ENCODE data around the gene CSRNP3.

Gene CSRNP3

DNA sequence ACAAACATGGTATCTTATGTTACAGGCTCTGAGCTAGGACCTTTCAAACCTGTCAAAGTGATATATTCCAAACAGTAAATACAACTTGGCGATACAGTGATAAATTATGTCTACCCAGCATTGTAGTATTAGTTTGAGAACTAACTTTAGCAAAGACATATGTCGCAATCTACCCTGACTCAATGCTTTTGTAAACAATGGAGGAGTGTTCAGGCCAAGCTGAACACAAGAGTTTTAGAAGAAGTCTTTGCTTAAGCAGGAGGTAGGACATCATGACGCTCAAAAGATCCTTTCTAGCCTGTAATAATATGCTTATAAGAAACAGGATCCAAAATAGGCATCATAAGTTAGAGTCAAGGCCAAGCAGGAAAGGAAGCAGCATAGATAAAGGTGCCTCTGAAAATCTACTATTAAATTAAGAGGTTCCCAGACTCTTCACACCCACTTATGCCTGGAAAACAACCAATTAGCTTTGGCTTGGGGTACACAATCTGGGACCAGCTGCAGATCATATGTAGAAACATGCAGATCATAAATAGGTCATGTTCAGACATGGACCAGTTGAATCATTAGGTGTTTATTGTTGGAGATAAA is 132.5 kb downstream of the CSRNP3 start:
- no peak overlapping the region for H3K27ac Mint-ChIP-seq
- no peaks in the 10 kb centered on the region for H3K4me1 Mint-ChIP-seq (ENCODE audit: low read depth)
- H3K4me3 Mint-ChIP-seq: no peak overlapping the region
- H3K36me3 Mint-ChIP-seq (ENCODE audit: low read depth): no peaks in the 10 kb centered on the region
- H3K9me3 Mint-ChIP-seq: no peaks in the 10 kb centered on the region
- H3K27me3 Mint-ChIP-seq (ENCODE audit: low read depth): no peaks in the 10 kb centered on the region

DNA sequence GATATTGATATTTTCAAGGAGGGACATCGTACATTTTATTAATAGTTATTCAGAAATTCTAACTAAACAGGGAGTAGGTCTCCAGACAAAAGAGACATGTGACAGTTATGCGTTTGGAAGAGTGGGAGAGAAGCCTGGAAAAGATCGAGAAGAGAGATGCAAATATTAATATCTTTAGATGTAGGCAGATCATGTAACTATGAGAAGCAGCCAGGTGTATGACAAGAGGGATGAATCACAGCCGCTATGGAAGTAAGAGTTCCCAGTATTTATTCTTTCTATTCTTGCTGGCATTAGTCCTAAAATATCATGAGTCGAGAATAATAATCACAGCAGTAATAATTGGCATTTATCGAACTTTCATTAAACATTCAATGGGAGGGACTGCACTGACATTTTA is 140.2 kb downstream of the CSRNP3 start:
- no peaks in the 10 kb centered on the region for H3K9me3 Mint-ChIP-seq
- no peaks in the 10 kb centered on the region for H3K4me1 Mint-ChIP-seq (ENCODE audit: low read depth)
- no peaks in the 10 kb centered on the region for H3K27me3 Mint-ChIP-seq (ENCODE audit: low read depth)
- no peak overlapping the region for H3K4me3 Mint-ChIP-seq
- H3K27ac Mint-ChIP-seq: no peak overlapping the region
- H3K36me3 Mint-ChIP-seq (ENCODE audit: low read depth): no peaks in the 10 kb centered on the region

DNA sequence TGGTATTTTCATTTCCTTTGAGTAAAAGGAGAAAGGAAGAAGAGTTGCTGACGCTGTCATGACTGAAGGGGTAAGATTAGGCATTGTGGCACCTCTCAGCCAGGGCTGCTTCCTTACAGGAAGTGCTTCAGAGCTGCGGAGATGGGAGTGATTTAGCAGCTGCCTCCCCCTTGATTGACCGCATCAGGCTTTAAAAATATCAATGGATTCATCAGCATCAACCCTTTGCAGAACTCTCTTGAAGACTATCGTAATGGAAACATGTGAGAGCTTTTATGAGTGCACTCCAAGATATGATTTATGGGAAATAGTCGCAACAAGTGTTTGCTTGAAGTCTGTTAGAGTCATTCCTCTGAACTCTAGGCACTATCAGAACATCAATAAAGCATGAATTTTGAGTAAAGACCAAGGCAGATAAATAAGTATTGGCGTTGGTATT is 141.1 kb downstream of the CSRNP3 start:
- H3K4me1 Mint-ChIP-seq (ENCODE audit: low read depth): no peaks in the 10 kb centered on the region
- H3K27ac Mint-ChIP-seq: no peak overlapping the region
- no peak overlapping the region for H3K4me3 Mint-ChIP-seq
- H3K9me3 Mint-ChIP-seq: no peaks in the 10 kb centered on the region
- H3K27me3 Mint-ChIP-seq (ENCODE audit: low read depth): no peaks in the 10 kb centered on the region
- H3K36me3 Mint-ChIP-seq (ENCODE audit: low read depth): no peaks in the 10 kb centered on the region

DNA sequence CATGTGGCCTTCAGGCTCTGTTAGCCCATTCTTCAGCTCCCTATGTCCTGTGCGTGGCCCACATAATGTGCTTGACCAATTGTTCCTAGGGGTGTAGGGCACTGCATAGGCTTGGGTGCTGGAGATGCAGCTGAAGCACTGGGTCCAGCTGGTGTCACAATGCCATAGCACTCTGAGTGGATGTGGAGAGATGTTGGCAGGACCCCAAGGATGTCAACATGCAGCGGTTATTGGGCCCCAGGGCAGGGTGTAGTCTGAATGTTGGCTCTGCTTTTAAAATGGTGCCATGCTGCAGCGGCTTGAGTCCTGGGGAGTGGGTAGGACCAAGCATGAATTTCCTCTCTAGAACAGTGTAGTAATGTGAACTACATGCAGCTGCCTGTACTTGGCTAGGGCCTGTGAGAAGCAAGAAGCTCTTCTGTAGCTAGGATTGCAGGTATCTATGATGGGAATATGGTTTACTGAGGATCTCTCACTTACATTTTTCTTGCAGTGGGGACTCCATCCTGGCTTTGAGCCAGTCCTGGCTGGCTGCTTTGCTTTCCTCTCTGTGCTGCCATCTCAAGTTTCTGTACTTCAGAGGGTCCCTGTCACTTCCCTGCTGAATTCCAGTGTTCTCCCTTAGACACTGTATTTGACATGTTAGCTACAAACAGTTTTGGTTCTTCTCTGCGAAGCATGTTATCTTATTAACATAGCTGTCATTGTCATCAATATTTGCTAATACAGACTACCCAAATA is 148.4 kb downstream of the CSRNP3 start:
- Mint-ChIP-seq H3K27ac (no peak overlapping the region), H3K4me1 (ENCODE audit: low read depth) (no peaks in the 10 kb centered on the region), H3K9me3 (no peaks in the 10 kb centered on the region), H3K27me3 (ENCODE audit: low read depth) (no peaks in the 10 kb centered on the region), H3K4me3 (no peak overlapping the region), H3K36me3 (ENCODE audit: low read depth) (no peaks in the 10 kb centered on the region)

DNA sequence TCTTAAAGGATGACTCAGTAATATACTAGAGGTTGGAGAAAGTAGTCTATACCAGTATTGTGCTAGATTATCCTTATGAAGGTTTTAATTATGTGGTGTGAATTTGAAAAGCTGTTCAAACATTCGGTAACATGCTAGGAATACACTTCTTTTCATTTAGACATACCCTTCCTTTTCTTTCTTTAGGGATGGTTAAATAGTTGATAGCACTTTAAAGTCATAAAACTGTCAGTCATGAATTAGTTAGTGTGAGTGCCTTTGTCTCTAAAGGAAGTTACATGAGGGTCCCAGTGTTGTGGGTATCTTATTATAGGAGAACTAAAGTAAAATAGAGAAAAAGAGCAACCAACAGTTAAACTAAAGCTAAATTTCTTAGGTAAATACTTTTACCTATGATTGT is 149.3 kb downstream of the CSRNP3 start:
- Mint-ChIP-seq H3K36me3 (ENCODE audit: low read depth) (no peaks in the 10 kb centered on the region), H3K27me3 (ENCODE audit: low read depth) (no peaks in the 10 kb centered on the region), H3K4me3 (no peak overlapping the region)

DNA sequence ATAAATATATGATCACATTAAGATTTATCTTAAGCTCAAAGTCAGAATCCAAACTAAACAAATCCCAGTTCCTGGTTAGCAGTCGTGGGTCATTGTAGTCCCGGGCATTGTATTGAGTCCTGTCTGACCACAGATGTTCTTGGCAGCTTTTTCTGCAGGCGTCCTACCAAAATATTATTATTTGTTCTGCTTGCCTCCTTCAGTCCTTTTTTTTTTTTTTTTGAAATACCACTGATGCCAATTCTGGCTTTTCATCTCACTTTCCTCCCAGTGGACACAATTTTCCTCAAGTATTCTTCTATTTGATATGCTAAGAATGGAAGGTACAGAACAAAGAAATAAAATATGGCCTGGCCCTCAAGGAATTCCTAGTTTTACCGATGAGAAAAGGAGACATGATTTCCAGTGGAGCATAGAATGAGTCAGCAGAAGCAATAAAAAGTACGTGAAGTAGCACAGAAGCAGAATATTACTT is 151.6 kb downstream of the CSRNP3 start:
- Mint-ChIP-seq H3K27me3 (ENCODE audit: low read depth) (no peaks in the 10 kb centered on the region), H3K9me3 (no peaks in the 10 kb centered on the region), H3K4me1 (ENCODE audit: low read depth) (no peaks in the 10 kb centered on the region), H3K27ac (no peak overlapping the region), H3K4me3 (no peak overlapping the region), H3K36me3 (ENCODE audit: low read depth) (no peaks in the 10 kb centered on the region)

More for the DNA sequence above, 149.3 kb downstream of the CSRNP3 start:
- Mint-ChIP-seq H3K4me1 (ENCODE audit: low read depth) (no peaks in the 10 kb centered on the region), H3K9me3 (no peaks in the 10 kb centered on the region), H3K27ac (no peak overlapping the region)

DNA sequence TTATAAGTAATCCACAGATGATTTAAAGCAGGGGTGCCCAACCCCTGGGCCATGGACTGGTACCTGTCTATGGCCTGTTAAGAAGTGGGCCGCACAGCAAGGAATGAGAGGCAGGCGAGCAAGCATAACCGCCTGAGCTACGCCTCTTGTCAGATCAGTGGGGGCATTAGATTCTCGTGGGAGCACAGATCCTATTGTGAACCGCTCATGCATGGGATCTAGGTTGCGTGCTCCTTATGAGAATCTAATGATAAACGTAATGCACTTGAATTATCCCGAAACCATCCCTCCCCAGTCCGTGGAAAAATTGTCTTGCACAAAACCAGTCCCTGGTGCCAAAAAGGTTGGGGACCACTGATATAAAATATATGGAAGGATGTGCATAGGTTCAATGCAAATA is 153.7 kb downstream of the CSRNP3 start:
- Mint-ChIP-seq H3K27me3 (ENCODE audit: low read depth) (no peaks in the 10 kb centered on the region), H3K36me3 (ENCODE audit: low read depth) (no peaks in the 10 kb centered on the region), H3K27ac (no peak overlapping the region), H3K9me3 (no peaks in the 10 kb centered on the region), H3K4me1 (ENCODE audit: low read depth) (no peaks in the 10 kb centered on the region), H3K4me3 (no peak overlapping the region)

DNA sequence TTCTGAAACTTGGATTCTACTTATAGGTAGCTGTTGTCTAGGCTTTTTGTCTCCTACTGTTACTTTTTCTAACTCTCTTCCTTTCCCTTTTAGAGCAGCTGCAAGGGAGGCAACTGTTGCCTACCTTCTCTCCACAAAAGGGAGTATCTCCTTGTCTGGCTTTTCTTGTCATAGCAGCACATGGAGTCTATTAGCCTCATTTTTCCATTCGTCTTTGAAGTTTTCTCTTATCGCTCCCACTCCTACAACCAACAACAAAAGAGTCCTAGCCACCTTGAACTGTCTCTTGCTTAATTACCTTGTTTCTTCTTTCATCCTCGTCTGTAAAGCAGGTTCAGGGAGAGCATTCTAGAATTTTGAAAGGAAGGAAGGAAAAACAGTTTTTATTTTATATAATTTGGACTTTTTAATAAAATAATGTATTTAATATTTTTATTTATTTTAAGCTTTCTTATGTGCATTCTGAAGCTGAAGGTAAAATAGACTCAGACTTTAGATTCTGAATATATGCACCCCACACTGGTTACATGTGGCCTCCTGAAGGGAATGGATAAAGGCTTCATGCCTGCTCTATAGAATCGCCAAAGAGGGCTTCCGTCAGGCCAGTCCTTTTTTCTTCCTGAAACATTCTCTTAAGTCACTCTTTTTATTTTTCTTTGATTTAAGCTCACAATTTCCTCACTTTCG is 154.4 kb downstream of the CSRNP3 start:
- H3K9me3 Mint-ChIP-seq: no peaks in the 10 kb centered on the region
- no peak overlapping the region for H3K27ac Mint-ChIP-seq

DNA sequence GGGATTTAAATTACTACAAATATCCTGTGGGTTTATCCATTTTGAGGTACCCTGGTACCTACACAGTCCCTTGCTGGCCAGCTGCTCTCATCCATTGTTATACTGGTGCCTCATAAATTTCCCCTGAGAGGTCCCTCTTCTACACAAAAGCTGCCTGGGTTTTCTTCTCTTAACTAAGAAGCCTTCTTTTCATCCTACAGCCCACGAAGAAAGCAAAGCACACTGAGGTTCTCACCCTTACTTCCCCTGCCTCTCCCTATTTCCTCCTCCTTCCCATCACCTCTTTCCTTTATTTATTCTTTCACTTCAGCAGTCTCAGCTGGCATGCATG is 154.9 kb downstream of the CSRNP3 start:
- no peaks in the 10 kb centered on the region for H3K27me3 Mint-ChIP-seq (ENCODE audit: low read depth)
- H3K9me3 Mint-ChIP-seq: no peaks in the 10 kb centered on the region
- H3K4me3 Mint-ChIP-seq: no peak overlapping the region
- H3K27ac Mint-ChIP-seq: no peak overlapping the region
- no peaks in the 10 kb centered on the region for H3K36me3 Mint-ChIP-seq (ENCODE audit: low read depth)
- H3K4me1 Mint-ChIP-seq (ENCODE audit: low read depth): no peaks in the 10 kb centered on the region

More for the DNA sequence above, 154.4 kb downstream of the CSRNP3 start:
- Mint-ChIP-seq H3K4me1 (ENCODE audit: low read depth) (no peaks in the 10 kb centered on the region), H3K4me3 (no peak overlapping the region), H3K36me3 (ENCODE audit: low read depth) (no peaks in the 10 kb centered on the region), H3K27me3 (ENCODE audit: low read depth) (no peaks in the 10 kb centered on the region)

DNA sequence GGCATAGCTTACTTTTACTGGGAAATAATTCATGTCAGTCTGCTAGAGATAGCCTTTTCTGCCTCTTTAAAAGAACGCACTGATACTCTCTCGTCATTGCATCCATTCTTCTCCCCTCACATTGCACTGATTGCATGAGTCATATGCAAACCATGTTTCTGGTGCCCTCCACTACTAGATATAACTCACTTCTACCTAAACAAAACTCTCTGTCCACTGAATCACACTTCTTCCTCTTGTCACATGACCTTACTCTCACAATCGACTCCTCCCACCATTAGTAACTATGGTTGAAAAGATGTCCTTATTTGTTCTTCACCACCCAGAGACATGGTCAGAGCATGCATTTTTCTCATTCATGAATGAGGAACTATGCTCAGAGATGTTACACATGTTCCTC is 158.0 kb downstream of the CSRNP3 start:
- H3K36me3 Mint-ChIP-seq (ENCODE audit: low read depth): no peaks in the 10 kb centered on the region
- H3K4me1 Mint-ChIP-seq (ENCODE audit: low read depth): no peaks in the 10 kb centered on the region
- no peak overlapping the region for H3K4me3 Mint-ChIP-seq
- no peak overlapping the region for H3K27ac Mint-ChIP-seq
- H3K9me3 Mint-ChIP-seq: no peaks in the 10 kb centered on the region
- H3K27me3 Mint-ChIP-seq (ENCODE audit: low read depth): peaks cover 5% of the 10 kb centered on the region

DNA sequence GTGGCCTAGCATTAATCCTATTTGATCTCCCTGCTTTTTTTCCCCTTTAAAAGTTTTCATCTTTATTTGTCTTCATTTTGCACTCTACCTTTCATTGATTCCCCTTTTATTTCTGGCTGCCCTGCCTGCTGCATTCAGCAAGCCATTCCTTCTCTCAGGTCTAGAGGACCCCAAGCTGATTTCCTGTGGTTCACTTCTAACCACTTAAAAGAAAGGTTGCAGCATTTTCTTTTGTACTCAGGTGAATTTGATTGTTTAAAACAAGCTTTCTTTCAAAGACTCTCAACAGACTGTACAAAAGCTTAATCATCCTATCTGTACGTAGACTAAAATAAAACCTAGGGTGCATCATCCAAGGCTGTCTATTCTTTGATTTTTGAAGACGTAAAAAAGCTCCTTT is 160.3 kb downstream of the CSRNP3 start:
- Mint-ChIP-seq H3K4me3 (no peak overlapping the region), H3K9me3 (no peaks in the 10 kb centered on the region), H3K27ac (no peak overlapping the region), H3K4me1 (ENCODE audit: low read depth) (no peaks in the 10 kb centered on the region), H3K36me3 (ENCODE audit: low read depth) (no peaks in the 10 kb centered on the region), H3K27me3 (ENCODE audit: low read depth) (peaks cover 5% of the 10 kb centered on the region)

DNA sequence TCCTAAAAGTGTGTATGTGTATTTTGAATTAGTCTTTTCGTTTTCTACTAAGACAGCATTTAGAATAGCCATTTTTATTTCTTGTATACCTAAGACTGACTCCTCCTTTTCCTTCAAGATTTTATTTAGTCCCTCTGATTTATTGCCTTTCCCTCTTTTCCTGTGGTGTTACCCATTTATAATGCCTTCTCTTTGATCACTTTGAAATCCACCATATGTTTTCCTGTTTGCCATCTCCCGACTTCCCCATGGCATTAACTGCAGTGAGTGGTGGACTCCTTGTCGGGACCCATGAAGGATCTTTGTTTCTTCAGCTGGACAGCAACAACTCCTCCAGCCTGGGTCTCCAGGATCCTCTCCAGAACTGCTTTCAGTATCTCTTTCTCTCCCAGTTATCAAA is 160.7 kb downstream of the CSRNP3 start:
- no peak overlapping the region for H3K27ac Mint-ChIP-seq
- H3K4me3 Mint-ChIP-seq: no peak overlapping the region
- H3K4me1 Mint-ChIP-seq (ENCODE audit: low read depth): no peaks in the 10 kb centered on the region
- H3K9me3 Mint-ChIP-seq: no peaks in the 10 kb centered on the region
- H3K36me3 Mint-ChIP-seq (ENCODE audit: low read depth): no peaks in the 10 kb centered on the region
- peaks cover 5% of the 10 kb centered on the region for H3K27me3 Mint-ChIP-seq (ENCODE audit: low read depth)

DNA sequence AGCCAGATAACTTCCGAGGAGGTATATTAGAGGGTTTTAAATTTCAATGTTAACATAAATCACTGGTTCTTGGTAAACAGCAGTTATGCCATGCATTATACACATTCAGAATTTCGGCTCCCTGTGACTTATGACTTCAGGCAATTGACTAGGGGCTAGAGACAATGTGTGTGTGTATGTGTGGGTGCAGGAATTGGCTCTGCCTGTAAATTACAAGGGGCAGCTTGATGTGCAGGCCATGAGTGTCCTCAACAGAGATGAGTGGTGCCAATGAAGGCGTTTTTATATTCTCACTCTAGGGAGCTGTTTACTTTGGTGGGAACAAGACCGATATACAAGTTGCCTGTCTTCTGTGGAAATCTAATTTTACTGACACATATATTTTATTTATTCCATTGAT is 161.6 kb downstream of the CSRNP3 start:
- Mint-ChIP-seq H3K27ac (no peak overlapping the region), H3K9me3 (no peaks in the 10 kb centered on the region), H3K4me3 (no peak overlapping the region), H3K36me3 (ENCODE audit: low read depth) (no peaks in the 10 kb centered on the region), H3K27me3 (ENCODE audit: low read depth) (peaks cover 5% of the 10 kb centered on the region), H3K4me1 (ENCODE audit: low read depth) (no peaks in the 10 kb centered on the region)

DNA sequence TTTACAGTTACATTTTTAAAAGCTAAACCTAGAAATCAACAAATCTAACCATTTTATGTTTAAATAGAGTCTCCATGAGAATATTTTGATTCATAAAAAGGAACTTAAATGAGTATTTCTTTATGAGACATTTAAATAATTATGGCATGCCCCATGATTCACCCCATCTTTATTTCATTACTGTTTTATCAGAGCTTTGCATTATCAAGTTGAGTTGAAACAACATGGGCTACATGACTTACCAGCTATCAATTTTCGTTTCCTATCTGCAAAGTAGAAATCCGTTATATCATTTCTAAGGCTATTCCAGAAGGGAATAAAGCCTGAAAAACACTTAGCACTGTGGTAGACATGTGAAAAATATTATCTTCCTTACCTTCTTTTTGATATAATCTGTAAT is 163.1 kb downstream of the CSRNP3 start:
- no peaks in the 10 kb centered on the region for H3K36me3 Mint-ChIP-seq (ENCODE audit: low read depth)
- H3K27ac Mint-ChIP-seq: no peak overlapping the region
- no peaks in the 10 kb centered on the region for H3K4me1 Mint-ChIP-seq (ENCODE audit: low read depth)
- no peaks in the 10 kb centered on the region for H3K9me3 Mint-ChIP-seq
- H3K4me3 Mint-ChIP-seq: no peak overlapping the region
- H3K27me3 Mint-ChIP-seq (ENCODE audit: low read depth): peaks cover 5% of the 10 kb centered on the region

DNA sequence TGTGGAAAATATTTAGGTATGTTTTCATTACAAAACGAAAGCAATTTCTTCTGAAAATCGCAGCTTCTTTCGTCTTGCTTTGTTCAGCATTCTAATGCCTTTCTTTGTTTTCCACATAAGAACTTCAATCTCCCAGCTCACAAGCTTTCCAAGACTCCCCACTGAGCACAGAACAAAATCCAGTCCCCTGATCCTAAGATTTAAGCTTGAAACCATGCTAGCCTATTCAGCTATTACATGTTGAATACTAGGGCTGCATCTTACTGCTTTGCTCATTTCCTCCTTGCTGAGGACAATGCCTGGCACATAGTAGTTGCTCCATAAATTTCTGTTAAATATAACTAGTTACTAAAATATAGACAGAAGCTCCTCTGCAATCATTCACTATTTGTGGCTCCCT is 163.9 kb downstream of the CSRNP3 start:
- no peak overlapping the region for H3K27ac Mint-ChIP-seq
- H3K36me3 Mint-ChIP-seq (ENCODE audit: low read depth): no peaks in the 10 kb centered on the region
- no peaks in the 10 kb centered on the region for H3K9me3 Mint-ChIP-seq
- no peaks in the 10 kb centered on the region for H3K4me1 Mint-ChIP-seq (ENCODE audit: low read depth)
- H3K4me3 Mint-ChIP-seq: no peak overlapping the region
- H3K27me3 Mint-ChIP-seq (ENCODE audit: low read depth): peaks cover 5% of the 10 kb centered on the region

Data from T-helper 1 cell treated with Interleukin-12 subunit alpha and Interleukin-12 subunit beta and Interleukin-4 antibody, amounts not matched to agents 30 μg/mL and 1 μg/mL, for 36 hours (primary cell).